ENCODE data around the gene TMED1. TPM values are rescaled to one million over a fixed set of nuclear protein-coding genes. Genes with fewer than 3 reads are reported as not detected.

TMED1 gene
- total and polyA plus RNA-seq, 2 of the 4 experiments (the other 2 are of a cell fraction): 37.6 to 41.4 TPM

GRCh38 chr19:10800488-10800887 lies 35.5 kb downstream of the TMED1 start:
- intact Hi-C loops (cut with micrococcal nuclease) (no loop called here), dilution Hi-C loops (cut with HindIII; ENCODE audit: low sequenced_read_pairs, unreplicated experiment) (no loop called here), in situ Hi-C loops (cut with MboI; ENCODE audit: low sequenced_read_pairs) (no loop called here)
- Histone ChIP-seq H2BK120ac (ENCODE audit: low read depth, low read length) (no peak overlapping the region), H3K18ac (ENCODE audit: low read depth, low read length) (no peak overlapping the region), H2BK5ac (ENCODE audit: low read depth, low read length, poor library complexity, severe bottlenecking) (no peak overlapping the region), H3K4me3 (ENCODE audit: insufficient read depth, low read depth, low read length) (no peak overlapping the region), H3K4me2 (ENCODE audit: low read depth, low read length) (no peak overlapping the region), H3K14ac (replicated peaks; ENCODE audit: low read depth, low read length) (no peak overlapping the region), H3K27me3 (ENCODE audit: control insufficient read depth, insufficient read depth, low read length) (no peaks in the 10 kb centered on the region), H2AK9ac (replicated peaks; ENCODE audit: low read depth, low read length, poor library complexity) (no peak overlapping the region), H3K9me1 (ENCODE audit: insufficient read depth, low read length) (no peaks in the 10 kb centered on the region; the same call in 1 of the 2 replicates), H3K36me3 (ENCODE audit: control insufficient read depth, insufficient read depth, low read length) (peaks cover 82% of the 10 kb centered on the region), H3K23ac (ENCODE audit: low read depth, low read length) (no peak overlapping the region), H4K5ac (ENCODE audit: low read depth, low read length) (no peak overlapping the region), H4K91ac (ENCODE audit: insufficient read depth, low read depth, low read length) (no peak overlapping the region), H2BK15ac (ENCODE audit: low read depth, low read length) (no peak overlapping the region), H3K4ac (ENCODE audit: low read depth, low read length) (no peak overlapping the region), H2AFZ (replicated peaks; ENCODE audit: low read length, poor library complexity) (no peak overlapping the region), H3K4me1 (ENCODE audit: control insufficient read depth, insufficient read depth, low read length) (no peaks in the 10 kb centered on the region), H4K20me1 (ENCODE audit: insufficient read depth, low read length) (no peaks in the 10 kb centered on the region; the same call in 1 of the 2 replicates), H3K27ac (ENCODE audit: insufficient read depth, low read length) (no peak overlapping the region), H2AK5ac (ENCODE audit: low read depth, low read length) (no peak overlapping the region), H3K9ac (ENCODE audit: low read depth, low read length) (no peak overlapping the region), H3K56ac (ENCODE audit: extremely low read depth, insufficient read depth, low read length) (no peak overlapping the region), H4K8ac (ENCODE audit: low read depth in 2 of 2, low read length in 2 of 2) (no peak overlapping the region), H3K79me1 (ENCODE audit: low read depth in 1 of 2, low read length in 2 of 2) (peaks cover 0 to 23% of the 10 kb centered on the region in 2 experiments; a peak in 1 of 4 replicates), H3K9me3 (ENCODE audit: control insufficient read depth, insufficient read depth, low read length) (no peaks in the 10 kb centered on the region), H2BK20ac (ENCODE audit: low read depth, low read length) (no peak overlapping the region)
- ChIA-PET POLR2A (ENCODE audit: unreplicated experiment) (no interaction called here), CTCF (no interaction called here)
- DNase-seq (peak; percentile 16), ATAC-seq (ENCODE audit: low read depth) (no peak; the same call in 1 of the 2 replicates)
- TF ChIP-seq NFE2L2 (IDR thresholded peaks at IDR 0.05; ENCODE audit: low read depth, low read length) (no peak), POLR2A (IDR thresholded peaks at IDR 0.05; ENCODE audit: low read depth, low read length) (no peak), MXI1 (IDR thresholded peaks at IDR 0.05; ENCODE audit: borderline replicate concordance, low read depth, low read length) (no peak), RCOR1 (IDR thresholded peaks at IDR 0.05; ENCODE audit: insufficient replicate concordance, low read length) (no peak), MAFK (IDR thresholded peaks at IDR 0.05; ENCODE audit: low read depth, low read length) (no peak), RFX5 (IDR thresholded peaks at IDR 0.05; ENCODE audit: low read depth, low read length) (no peak), FOS (IDR thresholded peaks at IDR 0.05; ENCODE audit: low read depth, low read length) (no peak), USF2 (IDR thresholded peaks at IDR 0.05; ENCODE audit: low read depth, low read length) (no peak), ELK1 (IDR thresholded peaks at IDR 0.05; ENCODE audit: borderline replicate concordance, low read depth, low read length) (no peak), CHD1 (IDR thresholded peaks at IDR 0.05; ENCODE audit: low read depth, low read length) (no peak), BHLHE40 (IDR thresholded peaks at IDR 0.05; ENCODE audit: low read depth, low read length) (no peak), CTCF (conservative IDR thresholded peaks at IDR 0.05; ENCODE audit: low read depth, low read length) (no peak), MAZ (IDR thresholded peaks at IDR 0.05; ENCODE audit: borderline replicate concordance, low read depth, low read length) (no peak), SMC3 (IDR thresholded peaks at IDR 0.05; ENCODE audit: low read depth, low read length) (no peak), RAD21 (IDR thresholded peaks at IDR 0.05; ENCODE audit: low read length) (no peak)
- WGBS, 2 experiments (ENCODE audit: extremely low coverage in 2 of 2, insufficient read length in 1 of 2): no CpG with 5 or more reads among the region's 9 CpGs
- no TSS peak for BruUV-seq (replicated peaks)
